PC-9 (cell line): ENCODE measurements around the gene ATG9A.

Source experiments
- EZH2 ChIP-seq: fragments of 200-600 bp; sonication (generic); IDR thresholded peaks from 2 replicates; pipeline ENCODE4 v1.8.0; 2017; ENCODE audit warnings: antibody characterized with exemption, low read depth
- TF ChIP-seq, protein P1 (sequence below): fragments of 200-600 bp; sonication (generic); conservative IDR thresholded peaks from 2 replicates; pipeline ENCODE4 v1.6.1; 2017; ENCODE audit warnings: mixed run types, antibody characterized with exemption, mild to moderate bottlenecking, moderate library complexity

DNA sequence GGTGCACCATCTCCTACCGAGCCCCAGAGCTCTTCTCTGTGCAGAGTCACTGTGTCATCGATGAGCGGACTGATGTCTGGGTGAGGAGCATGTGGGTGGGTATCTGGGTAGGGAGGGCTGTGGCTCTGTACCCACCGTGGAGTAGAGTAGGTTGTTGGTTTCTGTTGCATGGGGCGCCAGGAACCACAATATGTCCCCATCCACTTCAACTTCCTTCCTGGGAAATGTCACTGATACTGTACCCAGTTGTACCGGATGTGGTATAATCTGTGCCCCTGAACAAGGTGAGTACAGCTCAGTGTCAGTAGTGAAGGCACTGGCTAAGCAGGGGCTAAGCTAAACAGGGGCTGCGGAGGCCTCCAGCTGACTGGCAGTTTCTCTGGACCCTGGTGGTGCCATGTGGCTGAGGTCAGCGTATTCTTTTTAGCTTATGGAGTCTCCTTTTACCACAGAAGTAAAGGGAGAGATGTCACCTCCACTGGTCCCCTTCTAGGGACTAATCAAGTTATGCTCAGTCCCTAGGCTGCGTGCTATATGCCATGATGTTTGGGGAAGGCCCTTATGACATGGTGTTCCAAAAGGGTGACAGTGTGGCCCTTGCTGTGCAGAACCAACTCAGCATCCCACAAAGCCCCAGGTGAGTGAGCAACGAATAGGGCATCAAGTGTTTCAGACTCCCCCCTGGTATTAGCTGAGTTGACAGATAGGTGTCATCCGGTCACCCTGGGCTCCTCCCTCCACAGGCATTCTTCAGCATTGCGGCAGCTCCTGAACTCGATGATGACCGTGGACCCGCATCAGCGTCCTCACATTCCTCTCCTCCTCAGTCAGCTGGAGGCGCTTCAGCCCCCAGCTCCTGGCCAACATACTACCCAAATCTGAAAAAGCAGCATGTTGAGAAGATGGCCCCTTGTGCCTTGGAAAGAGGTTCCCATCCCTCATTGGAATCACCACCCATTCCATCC lies 18.5 kb upstream of the ATG9A start:
- TF ChIP-seq, protein P1, sequence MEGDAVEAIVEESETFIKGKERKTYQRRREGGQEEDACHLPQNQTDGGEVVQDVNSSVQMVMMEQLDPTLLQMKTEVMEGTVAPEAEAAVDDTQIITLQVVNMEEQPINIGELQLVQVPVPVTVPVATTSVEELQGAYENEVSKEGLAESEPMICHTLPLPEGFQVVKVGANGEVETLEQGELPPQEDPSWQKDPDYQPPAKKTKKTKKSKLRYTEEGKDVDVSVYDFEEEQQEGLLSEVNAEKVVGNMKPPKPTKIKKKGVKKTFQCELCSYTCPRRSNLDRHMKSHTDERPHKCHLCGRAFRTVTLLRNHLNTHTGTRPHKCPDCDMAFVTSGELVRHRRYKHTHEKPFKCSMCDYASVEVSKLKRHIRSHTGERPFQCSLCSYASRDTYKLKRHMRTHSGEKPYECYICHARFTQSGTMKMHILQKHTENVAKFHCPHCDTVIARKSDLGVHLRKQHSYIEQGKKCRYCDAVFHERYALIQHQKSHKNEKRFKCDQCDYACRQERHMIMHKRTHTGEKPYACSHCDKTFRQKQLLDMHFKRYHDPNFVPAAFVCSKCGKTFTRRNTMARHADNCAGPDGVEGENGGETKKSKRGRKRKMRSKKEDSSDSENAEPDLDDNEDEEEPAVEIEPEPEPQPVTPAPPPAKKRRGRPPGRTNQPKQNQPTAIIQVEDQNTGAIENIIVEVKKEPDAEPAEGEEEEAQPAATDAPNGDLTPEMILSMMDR = no peak
- TF ChIP-seq EZH2 = no peak
